Retinal pigment epithelial cell (primary cell): ENCODE data around the gene RPL10.

Source experiments
- DNase-seq: peaks from one replicate; pipeline ENCODE4 v3.0.0-alpha.2; 2010; ENCODE audit warnings: low read depth
- H3K4me3 ChIP-seq: 2 replicates; pipeline ENCODE4 v1.5.1; 2011; ENCODE audit warnings: mild to moderate bottlenecking, low read length, control low read depth, moderate library complexity
- CTCF ChIP-seq: conservative IDR thresholded peaks from 2 replicates; pipeline ENCODE4 v1.5.1; 2011; ENCODE audit warnings: low read depth, low read length, control low read depth, inconsistent platforms

The RPL10 gene

GRCh38 chrX:154373340-154374306 is 24.6 kb upstream of the RPL10 start:
- TF ChIP-seq CTCF = peak; percentile 63
- no peak for DNase-seq
- peak overlapping the region; percentile 44 for H3K4me3 ChIP-seq

- peak; percentile 1 for TF ChIP-seq CTCF
- H3K4me3 ChIP-seq = peak within 1 kb of the TSS; percentile 44
- DNase-seq = no peak
These were observed 23.6 kb upstream of the RPL10 start, which contains the start of gene FLNA for GRCh38 chrX:154374313-154375155. TSS of gene FLNA (minus strand) at chrX:154374634. CDS start at chrX:154371245, 3,389 bp downstream.

GRCh38 chrX:154375156-154375504 is 23.0 kb upstream of the RPL10 start:
- peak overlapping the region; percentile 29 for H3K4me3 ChIP-seq
- DNase-seq = no peak
- no peak for TF ChIP-seq CTCF

- TF ChIP-seq CTCF = no peak
- no peak overlapping the region for H3K4me3 ChIP-seq
- DNase-seq = no peak
These were observed 21.4 kb upstream of the RPL10 start for GRCh38 chrX:154376774-154377173.

GRCh38 chrX:154378059-154378798 is 19.9 kb upstream of the RPL10 start:
- TF ChIP-seq CTCF = no peak
- peak overlapping the region; percentile 24 for H3K4me3 ChIP-seq
- DNase-seq = no peak

- peak within 1 kb of the TSS; percentile 65 for H3K4me3 ChIP-seq
- TF ChIP-seq CTCF = no peak
- DNase-seq = peak; percentile 86
These were observed 19.2 kb upstream of the RPL10 start, which contains the start of gene EMD for GRCh38 chrX:154378799-154379568. TSS of gene EMD (plus strand) at chrX:154379295. CDS start at chrX:154379485, 190 bp downstream.
